GM12878 (cell line): Measurements from ENCODE around the gene SGMS1. TPM values are rescaled to one million over a fixed set of nuclear protein-coding genes. Genes with fewer than 3 reads are reported as not detected.

Experiments
- CUX1 ChIP-seq: IDR thresholded peaks from 2 replicates; pipeline ENCODE4 v1.6.1; 2012; ENCODE audit warnings: improper control_type of control experiment, low read depth, low read length; ENCODE audit not compliant: insufficient replicate concordance
- ESRRA ChIP-seq: IDR thresholded peaks from 2 replicates; pipeline ENCODE4 v1.6.1; 2012; ENCODE audit warnings: mild to moderate bottlenecking, low read length, improper control_type of control experiment
- GATAD2B ChIP-seq: fragments of 450-650 bp; conservative IDR thresholded peaks from 2 replicates; pipeline ENCODE4 v1.6.1; 2017; ENCODE audit warnings: low read depth, mild to moderate bottlenecking, moderate library complexity
- LARP7 ChIP-seq: fragments of 450-650 bp; IDR thresholded peaks from 2 replicates; pipeline ENCODE4 v1.6.1; 2017; ENCODE audit warnings: mild to moderate bottlenecking
- MEF2B ChIP-seq: fragments of 450-650 bp; IDR thresholded peaks from 2 replicates; pipeline ENCODE4 v1.6.1; 2018; ENCODE audit warnings: mild to moderate bottlenecking, moderate library complexity; ENCODE audit not compliant: partially characterized antibody, poor library complexity, severe bottlenecking
- MTA2 ChIP-seq: fragments of 450-650 bp; IDR thresholded peaks from 2 replicates; pipeline ENCODE4 v1.6.1; 2016; ENCODE audit warnings: low read depth, mild to moderate bottlenecking, moderate library complexity
- NBN ChIP-seq: fragments of 450-650 bp; IDR thresholded peaks from 2 replicates; pipeline ENCODE4 v1.6.1; 2016
- NFIC ChIP-seq: IDR thresholded peaks from 2 replicates; pipeline ENCODE4 v1.6.1; 2012; ENCODE audit warnings: low read depth, mild to moderate bottlenecking, inconsistent platforms, low read length, moderate library complexity
- RB1 ChIP-seq: fragments of 450-650 bp; formaldehyde crosslinking; IDR thresholded peaks from 2 replicates; pipeline ENCODE4 v1.6.1; 2017; ENCODE audit warnings: mild to moderate bottlenecking, borderline replicate concordance
- RELA ChIP-seq: fragments of 450-650 bp; IDR thresholded peaks from 2 replicates; pipeline ENCODE4 v1.8.0; 2014; ENCODE audit warnings: borderline replicate concordance; ENCODE audit not compliant: partially characterized antibody
- SMARCA5 ChIP-seq: fragments of 450-650 bp; IDR thresholded peaks from 2 replicates; pipeline ENCODE4 v1.6.1; 2017; ENCODE audit warnings: mild to moderate bottlenecking
- YBX1 ChIP-seq: fragments of 450-650 bp; IDR thresholded peaks from 2 replicates; pipeline ENCODE4 v1.6.1; 2016; ENCODE audit warnings: antibody characterized with exemption
- ZNF687 ChIP-seq: fragments of 450-650 bp; IDR thresholded peaks from 2 replicates; pipeline ENCODE4 v1.6.1; 2017; ENCODE audit warnings: mild to moderate bottlenecking, moderate library complexity
- polyA plus RNA-seq, 11 experiments: library from polyadenylated mRNA; depleted of rRNA in 4 of 11; unstranded in 6 of 11; stranded (reverse) in 5 of 11; fragments of >200 nt; fragmentation: Nextera tagmentation in 4 of 11; fragmentation: Illumina TruSeq in 1 of 11; extraction: Ambion mirVana in 4 of 11; extraction: Trizol in 1 of 11; gene quantifications; 1 replicate in 1 of 11; 2 replicates in 10 of 11; pipeline versions ENCODE4 v1.2.1 to v1.2.3, GENCODE V29; 2011 to 2016; ENCODE audit warnings: inconsistent platforms in 2 of 11, missing spikeins in 2 of 11, low read depth in 1 of 11
- total RNA-seq, 4 experiments: library from RNA; depleted of rRNA in 3 of 4; stranded (reverse); fragments of >200 nt in 3 of 4; fragmentation: Illumina TruSeq in 1 of 4; extraction: Trizol in 1 of 4; gene quantifications; 2 replicates each; pipeline versions ENCODE4 v1.2.1 to v1.2.3, GENCODE V29; 2013 to 2021
- TF ChIP-seq, protein P1 (sequence below): IDR thresholded peaks from 2 replicates; pipeline ENCODE4 v1.6.1; 2012; ENCODE audit warnings: low read length, inconsistent platforms
- TF ChIP-seq, protein P2 (sequence below): fragments of 450-650 bp; IDR thresholded peaks from 2 replicates; pipeline ENCODE4 v1.6.1; 2017; ENCODE audit warnings: mild to moderate bottlenecking, low read depth, inconsistent platforms; ENCODE audit not compliant: poor library complexity, severe bottlenecking
- TF ChIP-seq, protein P3 (sequence below): IDR thresholded peaks from 2 replicates; pipeline ENCODE4 v1.6.1; 2011; ENCODE audit warnings: borderline replicate concordance, low read depth, mild to moderate bottlenecking, moderate library complexity, low read length; ENCODE audit not compliant: insufficient read depth, poor library complexity, severe bottlenecking

Gene SGMS1
- total and polyA plus RNA-seq, 10 of the 15 experiments (the other 5 are each of a cell fraction or from before 2014, with no cell fraction given): 1.4 to 14.5 (median 4.9) TPM

GRCh38 chr10:50347394-50347802, 276.4 kb downstream of the SGMS1 start (continued):
- 0 out of 2 replicates have a peak, but pooled peaks have one; percentile 22 for TF ChIP-seq ZNF687
- peak; percentile 68; the same call in 1 of the 2 replicates for TF ChIP-seq MTA2
- 0 out of 2 replicates have a peak, but pooled peaks have one; percentile 33 for TF ChIP-seq LARP7
- no peak; the same call in 1 of the 2 replicates for TF ChIP-seq NBN
- peak; percentile 67 for TF ChIP-seq RELA
- peak; percentile 67; the same call in 1 of the 2 replicates for TF ChIP-seq RB1
- TF ChIP-seq, protein P1, sequence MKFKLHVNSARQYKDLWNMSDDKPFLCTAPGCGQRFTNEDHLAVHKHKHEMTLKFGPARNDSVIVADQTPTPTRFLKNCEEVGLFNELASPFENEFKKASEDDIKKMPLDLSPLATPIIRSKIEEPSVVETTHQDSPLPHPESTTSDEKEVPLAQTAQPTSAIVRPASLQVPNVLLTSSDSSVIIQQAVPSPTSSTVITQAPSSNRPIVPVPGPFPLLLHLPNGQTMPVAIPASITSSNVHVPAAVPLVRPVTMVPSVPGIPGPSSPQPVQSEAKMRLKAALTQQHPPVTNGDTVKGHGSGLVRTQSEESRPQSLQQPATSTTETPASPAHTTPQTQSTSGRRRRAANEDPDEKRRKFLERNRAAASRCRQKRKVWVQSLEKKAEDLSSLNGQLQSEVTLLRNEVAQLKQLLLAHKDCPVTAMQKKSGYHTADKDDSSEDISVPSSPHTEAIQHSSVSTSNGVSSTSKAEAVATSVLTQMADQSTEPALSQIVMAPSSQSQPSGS: peak; percentile 74
- peak; percentile 92 for TF ChIP-seq CUX1
- 0 out of 2 replicates have a peak, but pooled peaks have one; percentile 18 for TF ChIP-seq SMARCA5
- TF ChIP-seq NFIC: peak; percentile 63
- TF ChIP-seq MEF2B: peak; percentile 99
- TF ChIP-seq GATAD2B: peak; percentile 99
- TF ChIP-seq, protein P2, sequence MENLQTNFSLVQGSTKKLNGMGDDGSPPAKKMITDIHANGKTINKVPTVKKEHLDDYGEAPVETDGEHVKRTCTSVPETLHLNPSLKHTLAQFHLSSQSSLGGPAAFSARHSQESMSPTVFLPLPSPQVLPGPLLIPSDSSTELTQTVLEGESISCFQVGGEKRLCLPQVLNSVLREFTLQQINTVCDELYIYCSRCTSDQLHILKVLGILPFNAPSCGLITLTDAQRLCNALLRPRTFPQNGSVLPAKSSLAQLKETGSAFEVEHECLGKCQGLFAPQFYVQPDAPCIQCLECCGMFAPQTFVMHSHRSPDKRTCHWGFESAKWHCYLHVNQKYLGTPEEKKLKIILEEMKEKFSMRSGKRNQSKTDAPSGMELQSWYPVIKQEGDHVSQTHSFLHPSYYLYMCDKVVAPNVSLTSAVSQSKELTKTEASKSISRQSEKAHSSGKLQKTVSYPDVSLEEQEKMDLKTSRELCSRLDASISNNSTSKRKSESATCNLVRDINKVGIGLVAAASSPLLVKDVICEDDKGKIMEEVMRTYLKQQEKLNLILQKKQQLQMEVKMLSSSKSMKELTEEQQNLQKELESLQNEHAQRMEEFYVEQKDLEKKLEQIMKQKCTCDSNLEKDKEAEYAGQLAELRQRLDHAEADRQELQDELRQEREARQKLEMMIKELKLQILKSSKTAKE: peak; percentile 45
- TF ChIP-seq, protein P3, sequence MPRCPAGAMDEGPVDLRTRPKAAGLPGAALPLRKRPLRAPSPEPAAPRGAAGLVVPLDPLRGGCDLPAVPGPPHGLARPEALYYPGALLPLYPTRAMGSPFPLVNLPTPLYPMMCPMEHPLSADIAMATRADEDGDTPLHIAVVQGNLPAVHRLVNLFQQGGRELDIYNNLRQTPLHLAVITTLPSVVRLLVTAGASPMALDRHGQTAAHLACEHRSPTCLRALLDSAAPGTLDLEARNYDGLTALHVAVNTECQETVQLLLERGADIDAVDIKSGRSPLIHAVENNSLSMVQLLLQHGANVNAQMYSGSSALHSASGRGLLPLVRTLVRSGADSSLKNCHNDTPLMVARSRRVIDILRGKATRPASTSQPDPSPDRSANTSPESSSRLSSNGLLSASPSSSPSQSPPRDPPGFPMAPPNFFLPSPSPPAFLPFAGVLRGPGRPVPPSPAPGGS: peak; percentile 77
- no peak for TF ChIP-seq ESRRA
- peak; percentile 74; the same call in 1 of the 2 replicates for TF ChIP-seq YBX1
